NCI-H82 treated with DMSO at 0.1 percent for 48 hours (cell line): Measurements from ENCODE around the gene C3orf20.
"Not testable (repeated sequence)": the region's sequence is repeated elsewhere in the genome, so short reads cannot be mapped to it uniquely, and the experiment has no call there.

Experiments used
- DNase-seq: peaks from one replicate; lab custom pipeline; 2025; ENCODE audit not compliant: unreplicated experiment; lab: John Stamatoyannopoulos, UW

The C3orf20 gene

DNA sequence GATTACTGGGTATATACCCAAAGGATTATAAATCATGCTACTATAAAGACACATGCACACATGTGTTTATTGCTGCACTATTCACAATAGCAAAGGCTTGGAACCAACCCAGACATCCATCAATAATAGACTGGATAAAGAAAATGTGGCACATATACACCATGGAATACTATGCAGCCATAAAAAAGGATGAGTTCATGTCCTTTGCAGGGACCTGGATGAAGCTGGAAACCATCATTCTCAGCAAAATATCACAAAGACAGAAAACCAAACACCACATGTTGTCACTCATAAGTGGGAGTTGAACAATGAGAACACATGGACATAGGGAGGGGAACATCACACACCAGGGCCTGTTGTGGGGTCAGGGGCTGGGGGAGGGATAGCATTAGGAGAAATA is 78.0 kb downstream of the C3orf20 start:
- DNase-seq: not testable (repeated sequence)

DNA sequence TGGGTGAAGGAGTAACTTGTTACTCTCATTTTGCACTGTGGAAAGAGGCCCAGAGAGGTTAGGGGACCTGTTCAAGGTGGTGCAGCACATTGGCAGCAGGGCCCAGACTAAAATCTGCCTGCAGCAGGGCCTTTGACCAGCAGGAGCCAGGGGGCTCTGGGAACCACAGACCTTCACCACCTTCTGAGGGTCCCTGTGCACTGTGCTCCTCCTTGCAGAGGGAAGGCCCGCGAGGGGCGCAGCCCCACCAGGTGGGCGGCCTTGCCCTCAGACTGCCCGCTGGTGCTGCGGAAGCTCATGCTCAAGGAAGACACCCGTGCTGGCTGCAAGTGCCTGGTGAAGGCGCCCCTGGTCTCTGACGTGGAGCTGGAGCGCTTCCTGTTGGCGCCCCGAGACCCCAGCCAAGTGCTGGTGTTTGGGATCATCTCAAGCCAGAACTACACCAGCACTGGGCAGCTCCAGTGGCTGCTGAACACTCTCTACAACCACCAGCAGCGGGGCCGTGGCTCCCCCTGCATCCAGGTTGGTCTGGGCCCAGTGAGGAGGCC is 82.3 kb downstream of the C3orf20 start:
- no peak for DNase-seq

DNA sequence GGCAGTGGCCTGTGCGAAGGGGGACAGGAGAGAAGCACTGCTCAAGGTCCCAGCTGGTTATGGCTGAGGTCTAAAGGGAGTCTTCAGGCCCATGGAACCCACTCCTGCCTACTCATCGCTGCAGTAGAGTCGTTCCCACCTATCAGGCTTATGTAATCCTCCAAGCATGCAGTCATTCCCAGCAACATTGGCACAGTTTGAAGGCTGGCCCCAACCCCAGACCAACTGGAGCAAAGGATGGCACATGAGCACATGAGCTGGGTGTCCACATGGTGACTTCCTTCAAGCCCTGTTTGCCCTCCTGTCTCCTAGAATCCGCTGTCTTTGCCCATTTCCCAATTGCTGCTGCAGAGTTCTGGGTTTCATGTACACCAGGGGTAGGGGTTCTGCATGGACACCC is 83.4 kb downstream of the C3orf20 start:
- no peak for DNase-seq

DNA sequence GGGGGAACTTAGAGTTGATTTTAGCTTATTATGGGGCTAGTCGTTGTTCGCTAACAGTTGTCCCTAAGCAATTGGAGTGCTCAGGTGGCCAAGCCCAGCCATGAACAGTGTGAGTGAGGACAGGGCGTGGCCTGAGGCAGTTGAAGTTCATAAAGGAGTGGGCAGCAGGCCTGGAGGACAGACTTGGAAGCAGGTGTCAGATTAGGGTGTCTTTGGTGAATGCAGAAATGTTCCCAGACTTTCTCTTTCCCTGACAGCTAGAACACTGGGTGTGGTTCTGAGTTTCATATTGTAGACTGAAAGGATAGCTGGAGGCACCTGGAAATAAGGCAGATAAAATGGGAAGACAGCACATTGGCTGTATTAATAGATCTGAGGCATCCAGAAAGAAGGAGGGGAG is 84.0 kb downstream of the C3orf20 start:
- DNase-seq: no peak

DNA sequence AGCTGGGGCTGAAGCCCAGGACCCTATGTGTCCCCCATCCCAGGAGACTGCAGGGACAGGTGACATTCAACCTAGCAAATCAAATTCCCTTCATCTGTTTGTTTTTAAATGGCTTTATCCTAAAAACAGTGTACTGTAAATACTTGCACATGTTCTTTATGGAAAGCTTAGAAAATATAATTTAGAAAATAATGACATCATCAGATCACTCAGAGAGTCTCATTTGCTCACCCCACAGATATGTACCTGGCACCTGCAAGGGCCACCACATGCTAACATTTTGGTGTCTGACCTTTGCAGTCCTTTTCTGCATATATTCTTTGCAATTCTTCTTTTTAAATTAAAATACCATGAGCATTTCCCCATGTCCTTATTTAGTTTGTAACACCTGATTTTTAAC is 85.2 kb downstream of the C3orf20 start:
- no peak for DNase-seq

DNA sequence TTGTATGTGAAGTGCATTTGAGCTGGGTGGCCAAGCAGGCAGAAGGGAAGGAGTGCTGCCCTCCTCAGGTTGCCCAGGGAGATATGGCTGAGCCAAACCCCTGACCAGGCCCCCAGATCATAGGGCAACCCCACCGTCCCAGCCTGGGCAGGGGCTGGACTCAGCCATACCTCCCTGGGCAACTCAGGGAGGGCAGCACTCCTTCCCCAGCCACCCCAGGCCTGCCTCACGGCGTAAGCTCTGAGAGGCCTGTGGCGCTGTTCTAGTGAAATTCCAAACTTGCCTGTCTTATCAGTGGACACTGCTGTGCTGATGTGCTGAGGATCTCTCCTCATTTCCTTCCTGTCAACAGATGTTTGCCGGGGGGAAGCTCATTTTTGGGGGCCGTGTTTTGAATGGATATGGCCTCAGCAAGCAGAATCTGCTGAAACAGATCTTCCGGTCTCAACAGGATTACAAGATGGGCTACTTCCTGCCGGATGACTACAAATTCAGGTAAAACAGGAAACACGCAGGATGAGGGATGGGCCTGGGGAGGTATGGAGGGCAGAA is 86.3 kb downstream of the C3orf20 start:
- DNase-seq: no peak

DNA sequence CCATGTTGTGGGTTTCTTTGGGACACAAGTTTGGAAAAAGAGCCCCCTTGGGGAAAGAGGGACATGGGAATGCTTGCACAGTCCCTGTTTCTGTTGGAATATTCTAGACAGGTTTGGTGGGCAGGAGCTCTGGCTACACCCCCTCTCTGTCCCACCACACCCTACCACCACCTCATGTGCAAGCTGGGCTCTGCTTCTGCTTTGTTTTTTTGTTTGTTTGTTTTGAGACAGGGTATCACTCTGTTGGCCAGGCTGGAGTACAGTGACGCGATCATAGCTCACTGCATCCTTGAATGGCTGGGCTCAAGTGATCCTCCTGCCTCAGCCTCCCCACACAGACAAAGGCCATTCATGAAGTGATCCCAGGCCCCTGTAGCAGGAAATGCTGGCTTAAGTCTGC is 86.9 kb downstream of the C3orf20 start:
- DNase-seq: no peak

DNA sequence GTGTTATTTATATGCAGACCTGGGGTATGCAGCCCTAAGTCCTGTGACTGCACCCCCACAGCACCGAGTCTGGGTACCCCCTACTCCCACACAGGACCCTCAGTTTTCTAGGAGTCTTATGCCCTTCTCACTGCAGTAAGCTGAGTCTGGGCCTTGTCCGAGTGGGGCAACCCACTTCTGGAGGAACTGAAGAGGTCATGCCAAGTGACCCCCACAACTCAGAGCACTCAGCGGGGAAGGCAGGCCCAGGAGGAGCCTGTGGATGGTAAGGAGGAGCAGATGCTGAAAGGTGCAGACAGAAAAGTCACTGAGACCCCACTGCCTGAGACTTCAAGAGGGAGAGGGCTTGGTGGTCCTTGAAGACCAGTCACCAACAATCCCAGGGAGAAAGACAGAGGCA is 87.8 kb downstream of the C3orf20 start:
- DNase-seq: no peak

DNA sequence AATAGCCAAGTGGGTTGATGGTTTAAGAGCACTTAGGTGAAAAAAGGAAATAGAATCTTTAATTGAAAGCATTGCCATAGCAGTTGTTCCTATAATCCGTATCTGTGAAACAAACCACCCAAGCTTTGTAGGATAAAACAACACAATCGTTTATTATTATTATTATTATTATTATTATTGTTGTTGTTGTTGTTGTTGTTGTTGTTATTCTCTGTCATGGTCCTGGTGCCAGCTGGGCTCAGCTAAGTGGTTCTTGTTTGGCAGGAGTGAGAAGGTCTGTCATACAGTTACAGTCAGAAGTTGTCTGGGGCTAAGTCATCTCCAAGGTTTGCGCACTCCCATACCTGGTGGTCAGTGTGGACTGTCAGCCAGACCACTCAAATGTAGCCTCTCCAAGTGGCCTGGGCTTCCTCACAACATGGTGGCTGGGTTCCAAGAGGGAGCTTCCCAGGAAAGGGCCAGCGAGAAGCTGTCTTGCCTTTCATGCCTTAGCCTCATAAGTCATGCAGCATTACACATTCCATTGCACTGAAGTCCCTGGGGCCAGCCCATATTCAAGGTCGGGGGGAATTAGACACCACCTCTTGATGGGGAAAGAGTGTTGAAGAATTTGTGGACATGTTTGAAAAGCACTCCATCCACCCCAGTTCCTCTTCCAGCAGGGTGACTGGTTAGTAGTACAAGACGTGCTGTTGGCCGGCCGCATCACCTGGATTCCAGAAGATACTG is 89.6 kb downstream of the C3orf20 start:
- no peak for DNase-seq

DNA sequence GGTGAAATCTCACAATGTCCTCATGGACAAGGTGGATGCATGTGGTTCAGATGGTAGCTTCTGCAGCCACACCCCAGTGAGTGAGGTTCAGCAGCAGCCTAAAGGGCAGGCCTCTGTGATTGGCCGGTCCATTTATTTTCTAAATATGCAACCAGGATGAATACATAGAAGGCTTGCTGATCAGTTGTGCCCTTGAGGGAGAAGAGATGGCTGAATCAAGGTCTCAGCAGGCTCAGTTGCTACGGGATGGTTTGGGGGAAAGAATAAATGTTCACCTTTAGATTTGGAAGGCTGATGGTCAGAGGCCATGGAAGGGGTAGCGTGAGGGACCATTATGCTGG is 90.1 kb downstream of the C3orf20 start:
- DNase-seq: no peak

DNA sequence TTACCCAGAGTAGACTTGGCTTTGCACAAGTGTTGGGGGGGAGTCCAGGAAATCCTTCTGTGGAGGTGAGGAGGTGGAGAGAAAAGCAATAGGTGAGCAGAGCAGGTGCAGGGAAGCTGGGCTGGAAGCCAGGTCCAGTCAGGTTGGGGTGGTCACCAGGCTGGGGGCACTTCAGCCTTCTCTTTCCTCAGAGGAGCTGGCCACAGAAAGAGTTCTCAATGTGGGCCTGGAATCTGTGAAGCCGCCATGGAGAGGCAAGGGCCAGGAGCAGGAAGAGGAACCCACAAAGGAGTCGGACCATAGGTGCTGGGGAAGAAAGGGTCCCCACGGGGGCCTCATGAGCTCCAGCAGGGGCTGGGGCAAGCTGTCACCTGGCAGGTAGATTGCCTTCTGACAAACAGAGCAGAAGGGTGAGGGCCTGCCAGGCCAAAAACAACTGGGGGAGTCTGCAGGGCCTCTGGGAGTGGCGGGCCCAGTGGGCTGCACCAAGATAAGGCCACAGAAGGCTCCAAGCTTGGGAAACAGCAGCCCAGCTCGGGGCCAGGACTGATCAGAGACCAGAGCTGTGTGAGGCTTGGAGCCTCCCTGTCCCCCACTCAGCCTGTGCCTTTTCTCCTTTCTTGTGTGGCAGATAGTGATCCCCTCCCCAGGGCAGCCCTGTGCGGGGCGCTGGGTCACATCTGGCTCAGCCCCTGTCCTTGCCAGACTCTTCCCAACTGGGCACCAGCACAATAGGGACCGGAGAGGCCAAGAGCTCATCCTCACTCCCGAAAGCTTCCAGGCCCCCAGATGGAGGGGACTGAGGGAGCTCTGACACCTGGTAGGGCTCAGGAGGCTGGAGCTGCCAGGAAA is 90.9 kb downstream of the C3orf20 start:
- DNase-seq: no peak

DNA sequence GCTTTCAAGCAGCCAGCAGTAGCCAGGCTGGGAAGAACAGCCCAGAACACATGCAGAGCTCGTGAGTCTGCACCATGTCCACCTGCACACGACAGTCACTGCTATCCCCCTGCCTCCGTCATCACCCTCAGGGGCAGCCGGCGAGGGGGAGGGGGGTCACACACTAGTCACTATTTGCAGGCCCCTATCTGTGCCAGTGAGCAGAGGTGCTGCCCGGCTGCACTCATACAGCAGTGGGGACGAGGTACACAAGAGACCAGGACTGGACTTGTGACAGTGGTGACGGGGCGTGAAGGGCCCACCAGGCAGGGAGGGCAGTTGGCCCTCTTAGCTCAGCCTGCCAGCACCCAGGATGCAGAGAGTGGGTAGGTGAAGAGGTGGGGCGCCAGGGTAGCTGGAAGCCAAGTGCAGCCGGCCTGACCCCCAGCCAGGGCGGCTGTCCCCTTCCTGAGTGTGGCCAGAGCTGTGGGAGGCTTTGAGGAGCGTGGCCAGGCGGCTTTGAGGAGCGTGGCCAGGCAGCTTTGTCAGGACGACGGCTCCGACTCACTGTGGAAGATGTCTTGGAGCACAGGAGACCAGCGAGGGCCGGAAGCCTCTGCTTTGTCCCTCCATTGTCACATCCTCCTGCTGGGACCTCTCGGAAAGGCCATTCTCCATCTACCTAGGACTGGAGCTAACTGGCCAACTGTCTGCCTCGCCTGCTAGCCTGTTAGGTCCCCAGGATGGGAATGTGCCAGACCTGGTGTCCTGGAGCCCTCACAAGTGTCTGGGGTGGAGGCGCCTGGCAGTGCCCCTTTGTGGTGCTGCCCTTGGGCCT is 91.7 kb downstream of the C3orf20 start:
- DNase-seq: no peak

DNA sequence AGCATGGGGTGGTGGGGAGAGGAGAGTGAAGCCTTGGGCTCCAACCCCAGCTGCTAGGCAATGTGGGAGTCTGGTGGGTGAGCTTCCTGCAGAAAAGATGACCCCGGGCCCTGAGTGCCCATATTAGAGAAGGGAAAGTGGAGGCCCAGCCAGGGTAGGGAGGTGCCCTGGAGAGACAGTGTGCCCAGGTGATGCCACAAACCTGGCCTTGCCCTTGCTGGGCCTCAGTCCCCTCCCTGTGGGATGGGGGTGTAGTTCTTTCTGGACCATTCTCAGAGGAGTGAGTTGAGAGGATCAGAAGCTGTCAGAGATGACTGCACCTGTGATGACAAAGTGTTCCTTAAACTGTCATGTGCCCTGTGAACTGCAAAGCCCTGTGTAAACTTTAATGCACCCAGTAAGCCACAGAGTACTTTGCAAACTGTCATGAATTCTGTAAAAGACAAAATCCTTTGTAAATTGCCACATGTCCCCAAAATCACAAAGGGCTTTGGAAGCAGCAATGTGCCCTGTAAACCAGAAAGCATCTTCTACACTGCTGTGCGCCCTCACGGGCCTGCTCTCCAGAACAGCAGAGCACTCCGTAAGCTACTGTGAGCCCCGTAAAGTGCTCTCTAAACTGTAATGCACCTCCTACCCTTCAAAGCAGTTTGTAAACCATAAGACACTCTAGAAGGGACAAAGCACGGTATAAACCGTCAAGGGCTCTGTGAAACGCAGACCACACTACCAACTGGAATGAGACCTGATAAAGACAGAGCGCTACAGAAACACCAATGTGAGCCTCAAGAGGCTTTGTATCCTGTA is 92.5 kb downstream of the C3orf20 start:
- DNase-seq: no peak

DNA sequence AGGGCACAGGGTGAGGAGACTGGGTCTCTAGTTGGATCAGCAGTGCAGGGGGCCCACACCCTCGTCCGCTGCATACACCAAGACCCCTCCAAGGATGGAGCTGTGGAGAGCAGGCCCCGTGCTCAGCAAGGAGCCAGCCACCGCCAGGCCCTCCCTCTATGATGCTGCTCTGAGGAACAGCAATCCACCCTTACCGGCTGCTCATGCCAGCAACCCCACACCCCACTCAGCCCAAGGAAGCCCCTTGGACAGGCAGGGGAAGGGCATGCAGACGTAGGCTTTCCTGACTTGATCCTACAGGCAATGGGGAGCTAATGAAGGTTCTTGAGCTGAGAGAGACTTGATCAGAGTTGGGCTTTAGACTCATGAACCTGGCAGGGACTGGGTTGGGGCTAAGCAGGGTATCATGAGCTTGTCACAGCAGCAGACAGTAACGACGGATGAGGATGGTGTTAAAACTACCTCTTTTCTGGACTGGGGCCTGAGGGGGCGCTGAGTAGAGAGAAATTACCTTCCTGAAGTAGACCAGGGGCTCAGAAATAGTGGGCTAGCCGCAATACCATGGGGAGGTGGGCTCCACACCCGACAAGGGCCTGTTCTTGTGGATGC is 93.3 kb downstream of the C3orf20 start:
- DNase-seq: no peak

DNA sequence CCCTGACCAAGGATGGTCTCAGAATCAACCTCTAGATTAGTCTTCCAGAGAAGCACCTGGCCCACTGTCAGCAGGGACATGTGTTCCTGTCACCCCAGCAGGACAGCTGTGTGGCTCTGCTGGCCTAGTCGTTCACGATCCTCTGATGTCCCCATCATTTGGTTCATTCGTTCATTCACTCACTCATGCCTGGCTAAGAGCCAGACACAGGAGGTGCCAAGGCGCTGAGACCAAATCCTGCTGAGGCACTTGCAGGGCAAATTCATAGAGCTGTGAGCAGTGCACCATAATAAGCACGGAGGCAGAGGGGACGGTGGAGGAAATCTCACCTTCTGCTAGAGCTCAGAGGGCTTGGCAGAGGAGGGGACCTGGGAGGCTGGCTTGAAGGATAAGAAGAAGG is 93.9 kb downstream of the C3orf20 start:
- DNase-seq: no peak

DNA sequence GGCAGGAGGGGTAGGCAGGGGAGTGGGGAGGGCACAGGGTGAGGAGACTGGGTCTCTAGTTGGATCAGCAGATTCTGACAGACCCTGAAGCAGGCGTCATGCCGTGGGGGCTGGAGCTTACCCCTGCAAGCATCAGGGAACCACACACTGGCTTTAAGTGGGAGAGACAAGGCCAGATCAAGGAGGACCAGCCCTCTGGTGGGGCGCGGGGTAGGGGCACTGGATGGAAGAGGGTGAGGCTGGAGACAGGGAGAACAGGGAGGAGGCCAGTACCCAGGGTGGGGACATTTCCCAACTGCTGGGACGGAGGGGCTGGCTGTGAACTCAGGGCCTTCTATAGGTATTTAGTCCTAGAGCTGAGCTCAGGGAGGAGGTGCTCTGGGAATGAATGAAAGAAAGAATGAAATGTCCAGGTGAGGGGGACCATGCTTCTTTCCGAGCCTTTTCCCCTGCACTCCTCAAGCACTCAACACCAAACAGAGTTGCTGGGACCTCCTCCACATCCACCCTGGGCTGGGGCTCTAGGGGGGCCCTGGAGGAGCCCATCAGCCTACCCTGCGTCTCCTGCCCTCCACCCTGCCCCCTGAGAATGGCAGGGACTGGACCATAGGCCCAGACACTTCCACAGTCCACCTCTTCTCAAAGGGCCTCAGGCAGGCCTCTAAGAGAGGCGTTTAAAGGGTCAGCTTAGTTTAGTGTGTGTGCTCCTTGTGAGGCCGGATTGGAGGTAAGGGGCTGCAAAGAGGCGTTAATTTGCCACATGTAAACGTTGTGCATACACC is 94.8 kb downstream of the C3orf20 start:
- no peak for DNase-seq

DNA sequence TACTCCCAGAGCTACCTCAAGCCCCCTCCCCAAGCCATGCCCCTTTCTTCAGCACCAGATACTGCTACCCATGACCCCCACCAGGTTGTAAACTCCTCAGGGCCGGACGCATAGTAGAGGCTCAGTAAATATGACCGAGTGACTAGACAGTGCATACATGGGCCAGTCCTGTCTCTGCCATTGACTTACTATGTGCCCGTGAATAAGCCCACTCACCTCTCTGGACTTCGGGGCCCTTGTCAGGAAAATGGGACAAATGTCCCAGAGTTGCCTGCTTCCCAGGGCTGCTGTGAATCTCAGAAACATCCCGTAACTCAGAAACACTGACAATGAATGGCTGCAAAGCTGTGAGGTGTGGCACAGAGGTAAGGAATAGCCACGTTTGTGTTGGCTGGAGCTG is 95.7 kb downstream of the C3orf20 start:
- DNase-seq: no peak

DNA sequence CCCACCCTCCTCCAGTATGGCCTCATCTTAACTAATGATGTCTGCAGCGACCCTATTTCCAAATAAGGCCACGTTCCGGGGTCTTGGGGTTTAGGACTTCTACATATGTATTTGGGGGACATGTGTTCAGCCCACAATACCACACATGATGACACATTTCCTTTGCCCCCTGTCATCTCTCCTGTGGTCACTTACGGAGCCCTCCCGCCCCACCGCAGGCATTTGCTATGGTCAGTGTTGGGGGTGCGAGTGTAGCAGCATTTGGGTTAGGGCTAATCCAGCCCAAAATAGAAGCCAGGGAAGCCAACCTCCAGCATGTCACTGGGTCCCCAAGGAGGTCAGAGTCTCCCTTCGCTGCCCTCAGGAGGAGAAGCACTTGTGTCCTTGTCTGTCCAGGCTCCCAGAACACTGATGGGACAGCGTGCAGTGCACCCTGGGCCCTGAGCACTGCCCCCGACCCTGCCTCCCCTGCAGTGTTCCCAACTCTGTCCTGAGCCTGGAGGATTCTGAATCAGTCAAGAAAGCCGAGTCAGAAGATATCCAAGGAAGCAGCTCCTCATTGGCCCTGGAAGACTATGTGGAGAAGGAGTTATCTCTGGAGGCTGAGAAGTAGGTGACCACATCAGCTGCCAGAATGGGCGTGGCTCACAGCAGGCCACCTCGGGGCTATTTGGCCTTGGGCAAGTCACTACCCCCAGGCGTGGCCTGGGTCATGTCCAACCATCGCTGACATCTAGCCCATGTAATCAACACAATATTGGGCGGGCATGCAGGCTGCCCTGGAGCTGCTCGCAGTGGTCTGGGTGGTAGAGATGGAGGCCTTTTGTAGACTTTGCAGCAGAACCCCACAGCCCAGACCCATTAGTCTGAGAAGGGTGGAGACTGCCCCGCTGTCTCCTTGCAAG is 96.9 kb downstream of the C3orf20 start:
- DNase-seq: no peak
